ENCODE results near the gene KIT.
A peak's percentile ranks its signal among the peaks of the same experiment; 100 is the strongest.

KIT gene

GRCh38 chr4:54661169-54661568, 3.4 kb downstream of the KIT start:
- DNase-seq = peak; percentile 34

- peak; percentile 90 for DNase-seq
These were observed 3.9 kb downstream of the KIT start for GRCh38 chr4:54661686-54662085.

GRCh38 chr4:54662123-54662522, 4.4 kb downstream of the KIT start:
- DNase-seq = no peak

GRCh38 chr4:54662901-54663585, 5.3 kb downstream of the KIT start:
- DNase-seq = no peak

- no peak for DNase-seq
These were observed 6.6 kb downstream of the KIT start for GRCh38 chr4:54664400-54664799.

- DNase-seq = no peak
These were observed 10.4 kb downstream of the KIT start for GRCh38 chr4:54668014-54668611.

GRCh38 chr4:54669831-54670230, 12.1 kb downstream of the KIT start:
- no peak for DNase-seq

GRCh38 chr4:54675721-54676461, 18.1 kb downstream of the KIT start:
- no peak for DNase-seq

- no peak for DNase-seq
These were observed 18.9 kb downstream of the KIT start for GRCh38 chr4:54676658-54677057.

GRCh38 chr4:54677416-54677815, 19.7 kb downstream of the KIT start:
- no peak for DNase-seq

- no peak for DNase-seq
These were observed 20.3 kb downstream of the KIT start for GRCh38 chr4:54677853-54678650.

GRCh38 chr4:54678826-54679225, 21.1 kb downstream of the KIT start:
- DNase-seq = no peak

- DNase-seq = no peak
These were observed 22.1 kb downstream of the KIT start for GRCh38 chr4:54679813-54680212.

GRCh38 chr4:54683616-54684346, 26.0 kb downstream of the KIT start:
- no peak for DNase-seq

- DNase-seq = no peak
These were observed 28.1 kb downstream of the KIT start for GRCh38 chr4:54685810-54686209.

- no peak for DNase-seq
These were observed 30.4 kb downstream of the KIT start for GRCh38 chr4:54687887-54688841.

- DNase-seq = no peak
These were observed 37.6 kb downstream of the KIT start for GRCh38 chr4:54695337-54695736.

GRCh38 chr4:54695788-54696187, 38.0 kb downstream of the KIT start:
- DNase-seq = no peak

- no peak for DNase-seq
These were observed 38.9 kb downstream of the KIT start for GRCh38 chr4:54696649-54697048.

- no peak for DNase-seq
These were observed 43.2 kb downstream of the KIT start for GRCh38 chr4:54700986-54701385.

GRCh38 chr4:54703182-54703581, 45.4 kb downstream of the KIT start:
- DNase-seq = no peak
